ENCODE measurements around the gene POF1B. TPM values are rescaled to one million over a fixed set of nuclear protein-coding genes. Genes with fewer than 3 reads are reported as not detected.

The POF1B gene
- polyA plus RNA-seq, 2 of the 4 experiments (the other 2 are of a cell fraction): 3.8 to 11.7 TPM

DNA sequence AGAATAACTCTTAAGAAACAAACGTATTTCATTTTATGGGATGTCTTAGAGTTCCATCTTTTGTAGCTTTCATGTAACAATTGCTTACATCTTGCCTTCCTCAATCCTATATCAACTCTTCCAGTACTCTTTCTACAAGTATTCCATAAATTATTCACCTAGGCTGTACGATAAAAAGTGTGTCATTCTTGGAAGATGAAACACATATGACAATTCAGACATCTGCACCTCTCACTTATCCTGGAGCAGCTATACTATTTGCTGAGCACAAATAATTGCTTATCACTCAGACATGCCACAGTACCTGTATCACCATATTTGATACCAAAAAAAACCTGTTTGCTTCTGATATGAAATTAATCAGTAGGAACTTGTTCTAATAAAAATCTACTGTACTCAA lies 1.0 kb downstream of the POF1B start:
- 3% methylated on average over 2 of the region's 2 CpGs for WGBS (ENCODE audit: missing lambda C conversion rate)
- FAIRE-seq (peak; percentile 94), ATAC-seq (peak in 1 of 2 experiments; percentile 45; a peak in 3 of 6 replicates), DNase-seq (ENCODE audit: low read depth in 1 of 2, low spot score in 1 of 2) (peak in 1 of 2 experiments; percentile 2)
- Histone ChIP-seq H3K4me1 (peaks cover 21% of the 10 kb centered on the region; the same call in 2 of the 3 replicates), H3K4me3 (peak overlapping the region; percentile 54), H3K9me3 (no peaks in the 10 kb centered on the region), H3K27ac (peak overlapping the region; percentile 73 to 81), H3K4me2 (peak overlapping the region; percentile 97)
- ChIA-PET POLR2A (no interaction called here), CTCF (interaction anchor here (1.2 kb wide), 1 partner anchor 13 kb away, joined by 3 read pairs; no protein-coding TSS in a partner anchor)
- TF ChIP-seq CHD4 (IDR thresholded peaks at IDR 0.05; ENCODE audit: borderline replicate concordance) (no peak), HOXB5 (CRISPR knock-in tag; IDR thresholded peaks at IDR 0.05) (no peak), FOSB (CRISPR knock-in tag; IDR thresholded peaks at IDR 0.05) (no peak), HMGXB4 (CRISPR knock-in tag; IDR thresholded peaks at IDR 0.05; ENCODE audit: borderline replicate concordance) (no peak), FOSL2 (IDR thresholded peaks at IDR 0.05) (no peak), FOSL2 (CRISPR knock-in tag; IDR thresholded peaks at IDR 0.05) (no peak), ZFP36 (IDR thresholded peaks at IDR 0.05; ENCODE audit: borderline replicate concordance, partially characterized antibody) (no peak), CEBPB (IDR thresholded peaks at IDR 0.05) (no peak), NFE2L2 (conservative IDR thresholded peaks at IDR 0.05; ENCODE audit: low read length) (no peak), ATOH8 (CRISPR knock-in tag; IDR thresholded peaks at IDR 0.05; ENCODE audit: low read depth) (no peak)
- TF ChIP-seq, protein P1, sequence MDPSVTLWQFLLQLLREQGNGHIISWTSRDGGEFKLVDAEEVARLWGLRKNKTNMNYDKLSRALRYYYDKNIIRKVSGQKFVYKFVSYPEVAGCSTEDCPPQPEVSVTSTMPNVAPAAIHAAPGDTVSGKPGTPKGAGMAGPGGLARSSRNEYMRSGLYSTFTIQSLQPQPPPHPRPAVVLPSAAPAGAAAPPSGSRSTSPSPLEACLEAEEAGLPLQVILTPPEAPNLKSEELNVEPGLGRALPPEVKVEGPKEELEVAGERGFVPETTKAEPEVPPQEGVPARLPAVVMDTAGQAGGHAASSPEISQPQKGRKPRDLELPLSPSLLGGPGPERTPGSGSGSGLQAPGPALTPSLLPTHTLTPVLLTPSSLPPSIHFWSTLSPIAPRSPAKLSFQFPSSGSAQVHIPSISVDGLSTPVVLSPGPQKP (IDR thresholded peaks at IDR 0.05; ENCODE audit: low read depth, low read length): no peak
- TF ChIP-seq, protein P2, sequence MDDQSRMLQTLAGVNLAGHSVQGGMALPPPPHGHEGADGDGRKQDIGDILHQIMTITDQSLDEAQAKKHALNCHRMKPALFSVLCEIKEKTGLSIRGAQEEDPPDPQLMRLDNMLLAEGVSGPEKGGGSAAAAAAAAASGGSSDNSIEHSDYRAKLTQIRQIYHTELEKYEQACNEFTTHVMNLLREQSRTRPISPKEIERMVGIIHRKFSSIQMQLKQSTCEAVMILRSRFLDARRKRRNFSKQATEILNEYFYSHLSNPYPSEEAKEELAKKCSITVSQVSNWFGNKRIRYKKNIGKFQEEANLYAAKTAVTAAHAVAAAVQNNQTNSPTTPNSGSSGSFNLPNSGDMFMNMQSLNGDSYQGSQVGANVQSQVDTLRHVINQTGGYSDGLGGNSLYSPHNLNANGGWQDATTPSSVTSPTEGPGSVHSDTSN (IDR thresholded peaks at IDR 0.05): no peak
- TF ChIP-seq, protein P3, sequence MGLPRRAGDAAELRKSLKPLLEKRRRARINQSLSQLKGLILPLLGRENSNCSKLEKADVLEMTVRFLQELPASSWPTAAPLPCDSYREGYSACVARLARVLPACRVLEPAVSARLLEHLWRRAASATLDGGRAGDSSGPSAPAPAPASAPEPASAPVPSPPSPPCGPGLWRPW (IDR thresholded peaks at IDR 0.05): no peak

DNA sequence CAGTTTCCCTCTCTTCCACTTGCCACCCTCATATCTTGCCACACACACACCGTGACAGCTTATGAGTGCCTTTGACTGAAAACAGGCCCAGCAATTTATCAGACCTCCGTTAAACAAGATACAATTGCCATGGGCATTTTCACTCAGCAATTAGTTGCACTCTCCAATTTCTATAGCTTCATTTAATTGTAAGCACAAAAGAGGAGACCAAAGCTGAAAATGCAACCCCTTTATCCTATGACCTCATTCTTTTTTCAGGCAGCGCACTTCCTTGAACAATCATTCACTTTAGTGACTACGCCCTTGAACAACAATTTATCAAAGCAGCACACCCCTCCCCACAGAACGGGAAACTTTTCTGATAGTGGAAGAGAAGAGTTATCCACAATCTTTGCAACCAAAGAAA lies 4.1 kb downstream of the POF1B start:
- DNase-seq (ENCODE audit: low read depth in 1 of 2, low spot score in 1 of 2) (peak; percentile 20 to 65), ATAC-seq (peak; percentile 57 to 74; a peak in 3 of 6 replicates), FAIRE-seq (peak; percentile 81)
- Histone ChIP-seq H3K4me1 (peaks cover 21% of the 10 kb centered on the region; the same call in 2 of the 3 replicates), H3K4me3 (peak overlapping the region; percentile 32), H3K4me2 (peak overlapping the region; percentile 97), H3K27ac (peak overlapping the region; percentile 73 to 84), H3K9me3 (no peaks in the 10 kb centered on the region)
- POLR2A ChIA-PET: no interaction called here
- TF ChIP-seq HDAC2 (IDR thresholded peaks at IDR 0.05) (no peak), POLR2AphosphoS2 (conservative IDR thresholded peaks at IDR 0.05; ENCODE audit: low read length) (no peak), ZC3H11A (IDR thresholded peaks at IDR 0.05) (no peak), FOSL2 (IDR thresholded peaks at IDR 0.05) (no peak), FOSL2 (CRISPR knock-in tag; IDR thresholded peaks at IDR 0.05) (no peak), EP300 (IDR thresholded peaks at IDR 0.05) (no peak)
- CTCF ChIA-PET: no interaction called here
- WGBS (ENCODE audit: missing lambda C conversion rate): 5% methylated on average over 5 of the region's 5 CpGs

DNA sequence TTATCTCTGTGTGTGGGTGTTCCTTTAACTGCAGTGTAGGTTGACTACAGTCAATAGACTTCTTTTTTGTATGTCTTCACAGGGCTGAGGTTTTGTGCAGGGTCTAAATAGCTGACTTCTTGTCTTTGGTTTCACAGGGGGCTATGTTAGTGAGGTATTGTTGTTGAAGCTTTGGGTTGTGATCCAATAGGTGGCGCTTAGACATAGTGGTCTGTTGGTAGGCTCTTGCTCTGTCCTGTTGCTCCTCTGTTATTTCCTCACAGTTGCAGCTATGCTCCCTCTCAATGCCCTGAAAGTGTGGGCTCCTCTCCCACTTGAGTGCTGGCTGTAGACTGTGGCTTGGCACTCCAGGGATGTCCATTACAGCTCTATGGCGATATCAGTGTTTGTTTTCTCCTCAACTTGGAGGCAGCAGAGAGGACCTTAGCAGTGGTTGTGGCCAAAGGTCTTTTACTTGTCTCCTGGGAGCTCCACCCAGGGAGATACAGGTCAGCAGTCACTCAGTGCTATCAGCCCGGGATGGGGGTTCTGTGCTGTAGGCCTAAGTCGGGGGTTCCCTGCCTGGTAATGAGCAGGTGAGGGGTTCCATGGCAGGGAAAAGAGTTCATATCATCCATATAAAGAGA lies 14.0 kb downstream of the POF1B start:
- no peaks in the 10 kb centered on the region for H3K4me1 ChIP-seq
- DNase-seq (ENCODE audit: low read depth in 1 of 2, low spot score in 1 of 2) (no peak), ATAC-seq (no peak), FAIRE-seq (peak; percentile 86)
- H3K9me3 ChIP-seq: no peaks in the 10 kb centered on the region
- CTCF ChIA-PET: no interaction called here
- H3K27ac ChIP-seq: no peak overlapping the region
- WGBS (ENCODE audit: missing lambda C conversion rate): 95% methylated on average over 3 of the region's 4 CpGs
- POLR2A ChIA-PET: no interaction called here
- no peak overlapping the region for H3K4me2 ChIP-seq
- H3K4me3 ChIP-seq: no peak overlapping the region
- no peak for TF ChIP-seq NPAS2 (CRISPR knock-in tag; IDR thresholded peaks at IDR 0.05; ENCODE audit: borderline replicate concordance)
- TF ChIP-seq CHD4 (IDR thresholded peaks at IDR 0.05; ENCODE audit: borderline replicate concordance): no peak
- no peak for TF ChIP-seq CBX8 (IDR thresholded peaks at IDR 0.05)
- TF ChIP-seq, protein P4, sequence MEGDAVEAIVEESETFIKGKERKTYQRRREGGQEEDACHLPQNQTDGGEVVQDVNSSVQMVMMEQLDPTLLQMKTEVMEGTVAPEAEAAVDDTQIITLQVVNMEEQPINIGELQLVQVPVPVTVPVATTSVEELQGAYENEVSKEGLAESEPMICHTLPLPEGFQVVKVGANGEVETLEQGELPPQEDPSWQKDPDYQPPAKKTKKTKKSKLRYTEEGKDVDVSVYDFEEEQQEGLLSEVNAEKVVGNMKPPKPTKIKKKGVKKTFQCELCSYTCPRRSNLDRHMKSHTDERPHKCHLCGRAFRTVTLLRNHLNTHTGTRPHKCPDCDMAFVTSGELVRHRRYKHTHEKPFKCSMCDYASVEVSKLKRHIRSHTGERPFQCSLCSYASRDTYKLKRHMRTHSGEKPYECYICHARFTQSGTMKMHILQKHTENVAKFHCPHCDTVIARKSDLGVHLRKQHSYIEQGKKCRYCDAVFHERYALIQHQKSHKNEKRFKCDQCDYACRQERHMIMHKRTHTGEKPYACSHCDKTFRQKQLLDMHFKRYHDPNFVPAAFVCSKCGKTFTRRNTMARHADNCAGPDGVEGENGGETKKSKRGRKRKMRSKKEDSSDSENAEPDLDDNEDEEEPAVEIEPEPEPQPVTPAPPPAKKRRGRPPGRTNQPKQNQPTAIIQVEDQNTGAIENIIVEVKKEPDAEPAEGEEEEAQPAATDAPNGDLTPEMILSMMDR (IDR thresholded peaks at IDR 0.05): no peak
- TF ChIP-seq HOXB5 (CRISPR knock-in tag; IDR thresholded peaks at IDR 0.05): no peak
- no peak for TF ChIP-seq KDM1A (IDR thresholded peaks at IDR 0.05; ENCODE audit: low read depth)
- TF ChIP-seq POLR2A (IDR thresholded peaks at IDR 0.05; ENCODE audit: low read length): no peak
- TF ChIP-seq PHF8 (IDR thresholded peaks at IDR 0.05; ENCODE audit: borderline replicate concordance, low read depth): no peak
- no peak for TF ChIP-seq EP300 (IDR thresholded peaks at IDR 0.05)
- TF ChIP-seq SREBF2 (IDR thresholded peaks at IDR 0.05): no peak
- no peak for TF ChIP-seq FOXS1 (CRISPR knock-in tag; IDR thresholded peaks at IDR 0.05)
- TF ChIP-seq ATOH8 (CRISPR knock-in tag; IDR thresholded peaks at IDR 0.05; ENCODE audit: low read depth): no peak
- TF ChIP-seq ZSCAN20 (CRISPR knock-in tag; IDR thresholded peaks at IDR 0.05): no peak
